HS-27A (cell line): Measurements from ENCODE around the gene ERBB4.
"Not testable (repeated sequence)": the region's sequence is repeated elsewhere in the genome, so short reads cannot be mapped to it uniquely, and the experiment has no call there.

Experiments
- DNase-seq: peaks from one replicate; pipeline ENCODE4 v3.0.0-alpha.2; 2012; ENCODE audit warnings: low read depth, missing footprints

Gene ERBB4

DNA sequence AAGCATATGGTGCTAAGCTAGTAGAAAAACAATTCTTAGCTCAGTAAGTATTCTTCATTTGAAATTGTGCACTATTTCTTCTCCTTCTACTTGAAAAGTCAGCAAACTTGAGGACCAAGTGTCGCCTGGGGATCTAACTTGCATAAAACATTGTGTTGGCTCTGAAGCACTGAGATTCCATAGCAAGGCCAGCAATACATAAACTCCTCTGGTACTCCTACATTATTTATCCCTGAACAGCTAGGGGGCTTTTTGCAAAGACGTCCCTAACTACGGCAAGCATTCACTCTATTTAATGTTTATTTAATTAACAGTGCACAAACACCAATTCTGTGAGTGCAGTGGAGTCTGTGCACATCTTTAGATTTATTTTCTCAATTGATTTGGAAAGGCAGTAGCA is 392.2 kb downstream of the ERBB4 start:
- no peak for DNase-seq

DNA sequence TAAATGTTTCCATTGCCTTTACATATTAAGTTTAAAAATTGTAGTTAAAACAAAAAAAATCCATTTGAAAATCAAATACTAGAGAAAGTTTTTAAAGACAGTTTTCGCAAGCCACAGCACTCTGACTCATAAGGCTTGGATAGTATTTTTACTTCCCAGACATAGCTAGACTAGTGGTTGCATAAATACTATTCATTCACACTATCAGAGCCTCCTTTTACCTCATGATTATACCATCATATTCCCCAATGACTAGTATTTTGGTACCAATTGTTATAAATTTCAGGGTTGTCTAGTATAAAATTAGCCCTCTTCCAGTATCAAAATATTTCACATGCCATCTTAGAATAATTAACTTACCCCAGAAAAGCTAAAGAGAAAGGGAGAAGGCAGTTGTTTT is 393.5 kb downstream of the ERBB4 start:
- no peak for DNase-seq

- no peak for DNase-seq
These were observed 396.0 kb downstream of the ERBB4 start for GRCh38 chr2:212142631-212143030.

- DNase-seq: no peak
These were observed 397.1 kb downstream of the ERBB4 start for GRCh38 chr2:212141499-212141898.

- DNase-seq: no peak
These were observed 402.3 kb downstream of the ERBB4 start for GRCh38 chr2:212136216-212136795.

DNA sequence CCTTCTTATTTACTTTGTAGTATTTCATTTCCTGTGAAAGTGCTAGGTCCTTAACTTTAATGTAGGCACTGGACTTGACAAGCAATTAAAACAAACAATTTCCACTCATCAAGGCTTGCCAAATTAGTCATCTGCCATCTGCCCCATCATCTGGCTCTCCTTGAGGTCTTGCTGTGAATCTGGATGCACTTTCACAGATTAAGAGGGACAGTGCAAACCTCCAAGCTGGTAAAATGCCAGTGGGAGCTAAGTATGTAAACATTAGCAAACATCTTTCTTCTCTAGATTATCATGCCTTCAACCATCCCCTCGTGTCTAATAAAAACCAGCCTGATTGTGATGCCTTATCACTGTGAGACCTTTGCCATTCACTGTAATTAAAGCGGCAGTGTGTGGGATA is 402.9 kb downstream of the ERBB4 start:
- no peak for DNase-seq

- no peak for DNase-seq
These were observed 405.3 kb downstream of the ERBB4 start for GRCh38 chr2:212133337-212133736.

GRCh38 chr2:212124598-212124997 is 414.0 kb downstream of the ERBB4 start:
- no peak for DNase-seq

- DNase-seq: no peak
These were observed 419.0 kb downstream of the ERBB4 start for GRCh38 chr2:212119591-212119990.

GRCh38 chr2:212117926-212118325 is 420.7 kb downstream of the ERBB4 start:
- DNase-seq: no peak

DNA sequence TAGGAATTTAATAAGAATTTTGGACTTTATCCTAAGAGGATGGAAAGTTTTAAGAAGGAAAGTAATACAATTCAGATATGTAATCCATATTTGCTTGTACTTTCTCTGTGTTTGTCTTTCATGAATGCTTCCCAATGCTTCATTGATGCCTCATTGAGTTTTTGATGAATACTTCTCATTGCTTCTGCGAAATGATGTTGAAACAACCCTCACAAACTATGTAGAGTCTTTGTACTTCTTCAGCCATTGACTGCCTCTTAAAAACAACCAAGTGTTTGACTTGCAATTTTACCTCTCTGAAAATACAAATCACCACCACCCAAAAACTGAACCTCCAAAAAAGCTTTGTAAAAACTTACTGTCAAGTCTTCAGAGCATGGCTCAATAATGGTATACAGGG is 424.1 kb downstream of the ERBB4 start:
- no peak for DNase-seq

- no peak for DNase-seq
These were observed 426.2 kb downstream of the ERBB4 start for GRCh38 chr2:212112401-212112800.

DNA sequence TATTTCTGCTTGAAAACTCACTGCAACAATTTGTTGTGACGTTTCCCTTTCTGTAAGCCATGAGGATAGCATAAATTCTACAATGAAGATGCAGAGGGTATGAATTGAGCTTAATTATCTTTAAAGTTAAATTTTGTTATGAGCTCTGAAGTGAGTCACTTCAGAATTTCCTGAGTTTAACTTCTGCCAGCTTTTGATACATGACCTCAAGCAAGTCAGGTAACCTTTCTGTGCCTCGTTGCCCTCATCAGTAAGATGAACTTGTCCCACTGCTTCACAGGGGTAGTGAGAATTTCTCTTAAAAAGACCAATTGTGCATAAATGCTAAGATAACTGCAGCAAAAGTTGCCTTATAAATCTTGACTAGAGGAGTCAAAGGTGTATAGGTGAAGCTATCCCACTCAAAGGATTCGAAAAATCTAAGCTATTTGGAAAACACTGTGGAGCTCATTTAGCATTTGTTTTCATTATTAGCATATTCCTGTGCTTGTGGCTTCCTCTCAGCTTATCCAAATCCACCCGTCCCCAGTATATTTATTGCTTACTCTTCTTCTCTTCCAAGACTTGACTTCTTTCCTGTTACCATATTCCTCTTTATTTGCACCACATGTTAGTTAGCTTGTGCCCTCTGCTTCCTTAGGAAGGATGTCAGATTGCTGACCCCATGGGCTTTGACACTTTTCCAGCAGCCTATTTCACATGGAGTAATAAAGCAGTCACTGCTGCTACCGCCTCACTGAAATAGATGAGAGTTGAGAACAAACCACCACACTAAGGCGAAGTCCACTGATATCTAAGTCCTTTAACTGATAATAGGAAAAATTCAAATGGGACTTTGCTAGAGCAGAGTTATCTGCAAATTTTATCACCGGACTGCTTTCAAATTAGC is 428.6 kb downstream of the ERBB4 start:
- DNase-seq: no peak

GRCh38 chr2:212109217-212109616 is 429.4 kb downstream of the ERBB4 start:
- DNase-seq: no peak

DNA sequence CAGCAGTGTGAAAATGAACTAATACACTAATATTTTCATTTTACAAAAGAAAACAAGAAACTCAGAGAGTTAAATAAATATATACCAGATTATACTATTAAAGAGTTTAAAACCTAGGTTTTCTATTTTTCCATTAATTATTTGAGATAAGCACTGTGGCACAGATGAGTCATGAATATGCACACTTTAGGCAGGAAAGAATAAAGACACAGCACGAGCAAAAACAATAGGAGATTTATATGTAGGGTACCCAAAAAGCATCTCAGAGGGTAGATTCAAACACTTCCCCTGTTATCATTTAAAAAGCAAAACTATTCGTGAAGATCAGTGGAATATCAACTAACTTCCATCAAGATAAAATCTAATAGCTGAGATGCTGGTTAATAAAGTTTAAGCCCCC is 430.6 kb downstream of the ERBB4 start:
- no peak for DNase-seq

- DNase-seq: no peak
These were observed 431.6 kb downstream of the ERBB4 start for GRCh38 chr2:212107014-212107413.

DNA sequence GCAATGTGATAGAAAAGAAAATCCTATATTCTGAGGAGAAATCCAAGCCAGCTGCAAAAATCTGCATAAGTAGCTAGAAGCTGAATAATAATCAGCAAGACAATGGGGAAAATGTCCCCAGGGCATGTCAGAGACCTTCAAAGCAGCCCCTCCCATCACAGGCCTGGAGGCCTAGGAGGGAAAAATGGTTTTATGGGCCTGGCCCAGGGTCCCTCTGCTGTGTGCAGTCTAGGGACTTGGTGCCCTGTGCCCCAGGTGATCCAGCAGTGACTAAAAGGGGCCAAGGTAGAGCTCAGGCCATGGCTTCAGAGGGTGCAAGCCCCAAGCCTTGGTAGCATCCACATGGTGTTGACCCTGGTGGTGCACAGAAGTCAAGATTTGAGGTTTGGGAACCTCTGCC is 432.1 kb downstream of the ERBB4 start:
- not testable (repeated sequence) for DNase-seq

DNA sequence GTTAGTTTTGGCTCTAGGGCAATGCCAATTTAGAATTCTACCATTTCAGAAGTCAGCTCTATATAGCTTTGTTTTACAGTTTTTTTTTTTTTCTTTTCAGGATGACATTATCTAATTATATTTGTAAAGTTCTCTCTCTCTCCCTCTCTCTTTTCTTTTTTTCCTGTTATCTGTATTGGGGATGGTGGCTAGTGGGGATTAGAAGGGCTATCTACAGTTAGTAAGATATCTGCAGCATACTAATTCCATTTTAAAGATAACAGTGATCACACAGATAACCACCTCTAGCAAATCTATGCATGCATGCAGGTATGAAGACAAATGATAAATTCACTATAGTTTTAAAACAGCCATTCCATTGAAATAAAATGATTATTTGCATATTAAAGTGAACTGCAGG is 438.9 kb downstream of the ERBB4 start:
- DNase-seq: no peak

DNA sequence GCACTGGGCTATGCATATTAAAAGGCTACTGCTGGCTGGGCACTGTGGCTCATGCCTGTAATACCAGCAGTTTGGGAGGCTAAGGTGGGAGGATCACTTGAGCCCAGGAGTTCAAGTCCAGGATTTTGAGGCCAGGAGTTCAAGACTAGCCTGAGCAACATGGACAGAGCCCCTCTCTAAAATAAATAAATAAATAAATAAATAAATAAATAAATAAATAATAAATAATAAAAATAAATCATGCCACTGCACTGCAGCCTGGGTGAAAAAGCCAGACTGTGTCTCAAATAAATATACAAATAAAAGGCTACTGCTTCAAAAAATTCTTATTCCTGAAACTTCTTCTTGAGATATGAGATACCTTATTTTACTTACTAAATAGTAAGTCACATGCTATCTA is 439.6 kb downstream of the ERBB4 start:
- no peak for DNase-seq

DNA sequence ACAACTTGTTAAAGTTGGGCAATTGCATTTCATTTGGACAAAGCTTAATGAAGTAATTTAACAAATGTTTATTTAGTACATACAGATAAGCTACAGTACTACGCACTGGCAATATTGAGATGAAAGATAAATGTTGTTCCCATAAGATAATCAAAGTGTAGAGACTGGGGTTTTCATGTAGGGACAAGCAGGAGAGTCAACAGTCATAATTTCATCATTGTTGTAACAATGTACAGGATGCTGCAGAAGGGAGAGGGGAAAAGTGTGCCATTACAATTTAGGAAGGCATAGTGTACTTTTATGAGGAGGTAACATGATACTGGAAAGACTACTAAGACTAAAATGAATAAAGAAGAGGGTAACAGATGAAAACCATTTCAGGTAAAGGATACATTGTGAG is 441.6 kb downstream of the ERBB4 start:
- DNase-seq: no peak

- DNase-seq: no peak
These were observed 448.7 kb downstream of the ERBB4 start for GRCh38 chr2:212089873-212090272.

DNA sequence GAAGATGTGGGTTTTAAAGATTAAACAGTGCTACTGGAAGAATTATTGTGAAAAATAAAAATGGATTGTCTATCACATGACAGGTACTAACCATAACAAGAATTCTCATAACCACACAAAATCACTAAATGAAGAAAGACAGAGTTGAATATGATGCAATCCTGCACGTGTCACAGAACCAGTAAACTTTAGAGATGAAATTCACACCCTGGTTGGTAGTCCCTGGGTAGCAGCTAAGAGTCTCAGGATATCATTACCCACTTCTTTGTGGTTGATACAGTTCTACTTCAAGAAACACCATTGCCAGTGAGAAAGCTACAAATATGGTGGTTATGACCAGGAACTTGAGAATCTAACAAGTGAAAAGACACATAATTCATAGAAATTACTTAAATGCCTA is 450.2 kb downstream of the ERBB4 start:
- no peak for DNase-seq

GRCh38 chr2:212083492-212083891 is 455.1 kb downstream of the ERBB4 start:
- DNase-seq: no peak

DNA sequence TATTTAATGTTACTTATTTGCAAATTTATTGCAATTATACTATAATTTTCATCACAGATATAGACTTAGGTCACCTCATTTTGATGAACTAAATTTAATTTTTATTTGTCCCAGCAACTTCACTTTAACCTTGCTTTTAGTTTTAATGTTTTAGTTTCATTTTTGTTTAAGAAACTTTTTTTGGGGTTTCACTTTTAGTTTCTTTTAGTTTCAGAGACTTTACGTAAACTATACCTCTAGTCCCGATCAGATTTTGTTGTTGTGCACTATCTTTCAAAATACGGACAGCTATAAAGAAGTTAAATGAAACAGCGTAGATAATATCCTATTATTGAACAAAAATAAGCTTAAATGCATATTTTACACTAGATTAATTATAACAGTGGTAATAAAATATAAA is 460.5 kb downstream of the ERBB4 start:
- no peak for DNase-seq
